ENCODE measurements around the gene CDPF1. TPM values are rescaled to one million over a fixed set of nuclear protein-coding genes. Genes with fewer than 3 reads are reported as not detected.

CDPF1 gene
- total RNA-seq, 1 experiment from 2014 or later = 16.3 TPM

DNA sequence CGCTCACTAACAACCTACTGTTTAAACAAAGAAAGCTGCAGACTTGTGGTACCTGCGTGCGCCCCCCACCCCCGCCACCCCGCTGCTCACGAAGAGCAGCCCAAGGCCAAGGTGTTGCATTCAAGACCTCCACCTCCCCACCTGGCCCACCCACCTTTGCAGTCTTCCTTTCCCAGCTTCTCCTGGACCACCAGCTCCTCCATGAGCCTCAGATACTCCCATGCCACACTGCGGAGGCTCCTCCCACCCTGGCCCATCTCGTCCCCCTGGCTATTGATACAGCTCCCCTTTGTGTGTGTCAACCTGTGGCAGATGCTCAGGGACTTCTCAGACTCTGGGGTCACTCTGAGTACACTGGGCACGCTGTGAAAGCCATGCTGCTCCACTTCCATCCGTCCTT lies 3.9 kb downstream of the CDPF1 start:
- Histone ChIP-seq H4K20me1 (ENCODE audit: insufficient read depth) (no peaks in the 10 kb centered on the region), H3K79me2 (ENCODE audit: insufficient read depth, low read length) (peaks cover 18% of the 10 kb centered on the region), H3K27ac (ENCODE audit: low read depth, low read length) (no peak overlapping the region), H2AFZ (ENCODE audit: low read depth, low read length, poor library complexity, severe bottlenecking) (no peak overlapping the region), H3K9me2 (ENCODE audit: insufficient read depth) (no peaks in the 10 kb centered on the region), H3K4me3 (replicated peaks in 1 of 2; ENCODE audit: low read depth in 1 of 2, low read length in 2 of 2) (no peak overlapping the region), H3K9ac (ENCODE audit: low read length) (no peak overlapping the region), H3K27me3 (ENCODE audit: insufficient read depth, low read length) (no peaks in the 10 kb centered on the region), H3K4me1 (ENCODE audit: control insufficient read depth in 1 of 2, insufficient read depth in 2 of 2, low read length in 2 of 2) (peaks cover 3 to 16% of the 10 kb centered on the region in 2 experiments; a peak in 3 of 4 replicates), H3K9me3 (ENCODE audit: control insufficient read depth in 1 of 2, insufficient read depth in 1 of 2, low read depth in 1 of 2, low read length in 2 of 2) (no peaks in the 10 kb centered on the region), H3K4me2 (ENCODE audit: low read length) (no peak overlapping the region), H3K36me3 (ENCODE audit: control insufficient read depth in 1 of 2, insufficient read depth in 2 of 2, low read length in 2 of 2) (0 out of 4 replicates have a peak, but pooled peaks cover 0 to 2% of the 10 kb centered on the region in 2 experiments)
- intact Hi-C loops (cut with micrococcal nuclease) = loop anchor here (10.0 kb wide), 1 partner anchor 91 kb away; the partner anchor contains the start of gene PPARA
- DNase-seq (ENCODE audit: low read depth, low spot score) (no peak), ATAC-seq (no peak)
- no peak for TF ChIP-seq POLR2A (IDR thresholded peaks at IDR 0.05; ENCODE audit: borderline replicate concordance, extremely low read depth, insufficient read depth, insufficient read length)
- TF ChIP-seq, protein P1, sequence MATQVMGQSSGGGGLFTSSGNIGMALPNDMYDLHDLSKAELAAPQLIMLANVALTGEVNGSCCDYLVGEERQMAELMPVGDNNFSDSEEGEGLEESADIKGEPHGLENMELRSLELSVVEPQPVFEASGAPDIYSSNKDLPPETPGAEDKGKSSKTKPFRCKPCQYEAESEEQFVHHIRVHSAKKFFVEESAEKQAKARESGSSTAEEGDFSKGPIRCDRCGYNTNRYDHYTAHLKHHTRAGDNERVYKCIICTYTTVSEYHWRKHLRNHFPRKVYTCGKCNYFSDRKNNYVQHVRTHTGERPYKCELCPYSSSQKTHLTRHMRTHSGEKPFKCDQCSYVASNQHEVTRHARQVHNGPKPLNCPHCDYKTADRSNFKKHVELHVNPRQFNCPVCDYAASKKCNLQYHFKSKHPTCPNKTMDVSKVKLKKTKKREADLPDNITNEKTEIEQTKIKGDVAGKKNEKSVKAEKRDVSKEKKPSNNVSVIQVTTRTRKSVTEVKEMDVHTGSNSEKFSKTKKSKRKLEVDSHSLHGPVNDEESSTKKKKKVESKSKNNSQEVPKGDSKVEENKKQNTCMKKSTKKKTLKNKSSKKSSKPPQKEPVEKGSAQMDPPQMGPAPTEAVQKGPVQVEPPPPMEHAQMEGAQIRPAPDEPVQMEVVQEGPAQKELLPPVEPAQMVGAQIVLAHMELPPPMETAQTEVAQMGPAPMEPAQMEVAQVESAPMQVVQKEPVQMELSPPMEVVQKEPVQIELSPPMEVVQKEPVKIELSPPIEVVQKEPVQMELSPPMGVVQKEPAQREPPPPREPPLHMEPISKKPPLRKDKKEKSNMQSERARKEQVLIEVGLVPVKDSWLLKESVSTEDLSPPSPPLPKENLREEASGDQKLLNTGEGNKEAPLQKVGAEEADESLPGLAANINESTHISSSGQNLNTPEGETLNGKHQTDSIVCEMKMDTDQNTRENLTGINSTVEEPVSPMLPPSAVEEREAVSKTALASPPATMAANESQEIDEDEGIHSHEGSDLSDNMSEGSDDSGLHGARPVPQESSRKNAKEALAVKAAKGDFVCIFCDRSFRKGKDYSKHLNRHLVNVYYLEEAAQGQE (IDR thresholded peaks at IDR 0.05; ENCODE audit: low read depth) = no peak
- TF ChIP-seq, protein P2, sequence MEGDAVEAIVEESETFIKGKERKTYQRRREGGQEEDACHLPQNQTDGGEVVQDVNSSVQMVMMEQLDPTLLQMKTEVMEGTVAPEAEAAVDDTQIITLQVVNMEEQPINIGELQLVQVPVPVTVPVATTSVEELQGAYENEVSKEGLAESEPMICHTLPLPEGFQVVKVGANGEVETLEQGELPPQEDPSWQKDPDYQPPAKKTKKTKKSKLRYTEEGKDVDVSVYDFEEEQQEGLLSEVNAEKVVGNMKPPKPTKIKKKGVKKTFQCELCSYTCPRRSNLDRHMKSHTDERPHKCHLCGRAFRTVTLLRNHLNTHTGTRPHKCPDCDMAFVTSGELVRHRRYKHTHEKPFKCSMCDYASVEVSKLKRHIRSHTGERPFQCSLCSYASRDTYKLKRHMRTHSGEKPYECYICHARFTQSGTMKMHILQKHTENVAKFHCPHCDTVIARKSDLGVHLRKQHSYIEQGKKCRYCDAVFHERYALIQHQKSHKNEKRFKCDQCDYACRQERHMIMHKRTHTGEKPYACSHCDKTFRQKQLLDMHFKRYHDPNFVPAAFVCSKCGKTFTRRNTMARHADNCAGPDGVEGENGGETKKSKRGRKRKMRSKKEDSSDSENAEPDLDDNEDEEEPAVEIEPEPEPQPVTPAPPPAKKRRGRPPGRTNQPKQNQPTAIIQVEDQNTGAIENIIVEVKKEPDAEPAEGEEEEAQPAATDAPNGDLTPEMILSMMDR (IDR thresholded peaks at IDR 0.05 in 2 of 3, conservative IDR thresholded peaks at IDR 0.05 in 1 of 3; ENCODE audit: borderline replicate concordance in 1 of 3, insufficient read depth in 1 of 3, low read depth in 2 of 3, low read length in 2 of 3) = no peak
- CTCF ChIA-PET = no interaction called here
- POLR2A ChIA-PET = no interaction called here
- RAD21 ChIA-PET (ENCODE audit: low non-redundant PET in 1 of 2, low total read pairs in 2 of 2, uncharacterized antibody in 2 of 2, unreplicated experiment in 2 of 2) = no interaction called here
- BruUV-seq (replicated peaks) = no TSS peak

Measured in HCT116 (cell line).